ENCODE measurements around the gene NBPF20.
"Not testable (repeated sequence)": the region's sequence is repeated elsewhere in the genome, so short reads cannot be mapped to it uniquely, and the experiment has no call there.

Gene NBPF20

DNA sequence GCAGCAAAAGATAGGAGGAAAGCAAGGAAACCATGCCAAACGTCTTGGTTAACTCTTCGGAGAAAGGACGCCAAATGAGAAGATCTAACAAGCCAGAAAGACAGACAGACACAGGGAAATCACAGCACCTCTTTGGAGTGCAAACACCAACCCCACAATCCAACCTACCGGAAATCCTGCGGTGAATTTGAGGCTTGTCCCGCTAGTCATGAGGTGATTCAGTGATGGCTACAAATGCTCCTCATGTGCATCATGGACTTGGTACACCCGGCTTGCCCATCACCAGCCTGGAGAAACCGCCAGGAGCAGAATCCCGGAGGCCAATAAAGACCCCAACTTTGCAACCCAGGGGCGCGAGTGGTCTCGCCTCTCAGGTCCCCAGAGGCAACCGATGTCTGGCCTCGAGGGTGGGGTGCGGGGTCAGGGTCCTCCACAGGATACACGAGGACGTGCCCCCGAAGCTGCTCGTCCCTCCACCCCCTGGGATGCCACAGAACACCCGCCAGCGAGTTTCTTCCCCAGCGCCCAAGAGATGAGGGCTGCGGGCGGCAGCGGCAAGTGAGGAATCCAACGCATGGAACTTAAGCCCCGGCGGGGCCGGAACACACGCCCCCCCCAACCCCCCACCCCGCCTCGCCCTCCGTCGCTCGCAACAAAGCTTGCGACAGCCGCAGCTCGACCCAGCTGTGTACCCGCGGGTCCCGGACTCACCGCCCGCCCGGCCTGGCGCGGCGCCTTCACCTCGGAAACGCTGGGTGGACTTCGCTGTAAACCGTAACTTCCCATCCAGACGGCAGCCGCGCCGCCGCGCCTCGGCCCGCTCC is 579 bp downstream of the NBPF20 start:
- DNase-seq (ENCODE audit: low read depth in 2 of 2) = not testable (repeated sequence)

DNA sequence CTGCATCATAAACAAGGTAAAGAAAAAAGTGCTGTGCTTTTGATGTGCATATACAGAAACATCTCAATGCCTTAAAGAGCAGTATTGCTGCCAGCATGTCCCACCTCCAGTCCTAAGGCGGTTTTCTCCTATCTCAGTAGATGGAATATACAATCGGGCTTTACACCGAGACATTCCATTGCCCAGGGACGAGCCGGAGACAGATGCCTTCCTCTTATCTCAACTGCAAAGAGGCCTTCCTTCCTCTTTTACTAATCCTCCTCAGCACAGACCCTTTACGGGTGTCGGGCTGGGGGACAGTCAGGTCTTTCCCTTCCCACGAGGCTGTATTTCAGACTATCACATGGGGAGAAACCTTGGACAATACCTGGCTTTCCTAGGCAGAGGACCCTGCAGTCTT is 10.3 kb downstream of the NBPF20 start:
- DNase-seq (ENCODE audit: low read depth in 2 of 2) = not testable (repeated sequence)

DNA sequence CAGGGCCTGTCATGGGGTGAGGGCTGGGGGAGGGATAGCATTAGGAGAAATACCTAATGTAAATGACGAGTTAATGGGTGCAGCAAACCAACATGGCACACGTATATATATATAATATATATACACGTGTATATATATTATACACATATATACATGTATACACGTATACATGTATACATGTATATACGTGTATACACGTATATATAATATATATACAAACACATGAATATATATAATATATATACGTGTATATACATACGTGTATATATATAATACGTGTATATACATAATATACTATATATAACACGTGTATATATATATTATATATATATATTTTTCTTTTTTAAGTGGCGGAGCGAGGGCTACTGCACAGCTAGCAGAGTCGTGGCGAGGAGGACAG is 18.1 kb downstream of the NBPF20 start:
- not testable (repeated sequence) for DNase-seq (ENCODE audit: low read depth in 2 of 2)

- not testable (repeated sequence) for DNase-seq (ENCODE audit: low read depth in 2 of 2)
Observed at GRCh38 chr1:145404949-145405348, 20.5 kb downstream of the NBPF20 start.

DNA sequence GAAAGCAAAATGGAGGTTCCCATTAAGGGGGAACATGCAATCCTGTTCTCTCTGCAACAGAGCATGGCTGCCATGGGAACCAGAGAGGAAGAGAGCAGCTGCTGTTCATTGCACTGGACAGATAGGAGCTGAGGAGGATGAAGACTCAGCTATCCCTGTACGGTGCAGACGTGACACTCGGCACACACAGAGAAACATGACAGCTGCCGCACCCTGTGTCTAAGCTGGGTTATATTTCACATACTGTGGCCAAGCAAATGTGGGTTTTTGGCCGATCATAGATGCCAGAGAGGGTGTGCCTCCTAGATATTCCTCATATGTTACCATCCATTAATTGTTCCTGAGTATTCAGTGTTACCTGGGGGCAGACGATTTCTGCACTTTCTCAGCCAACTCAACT is 24.7 kb downstream of the NBPF20 start:
- DNase-seq (ENCODE audit: low read depth in 2 of 2) = not testable (repeated sequence)
